Hepatocyte (in vitro differentiated cells): Measurements from ENCODE around the gene TLN1. TPM values are rescaled to one million over a fixed set of nuclear protein-coding genes. Genes with fewer than 3 reads are reported as not detected.

Experiments used
- DNase-seq: peaks from one replicate; pipeline ENCODE4 v3.0.0-alpha.2; 2016; ENCODE audit warnings: low spot score
- H2AFZ ChIP-seq: fragments of 200-600 bp; sonication (generic); 2 replicates; pipeline ENCODE4 v1.6.0; 2016; ENCODE audit warnings: antibody characterized with exemption, mild to moderate bottlenecking
- H3K27ac ChIP-seq: fragments of 200-600 bp; sonication (generic); 2 replicates; pipeline ENCODE4 v1.5.1; 2016; ENCODE audit warnings: mild to moderate bottlenecking
- H3K27me3 ChIP-seq: fragments of 200-600 bp; sonication (generic); 2 replicates; pipeline ENCODE4 v1.6.1; 2016
- H3K36me3 ChIP-seq: fragments of 200-600 bp; sonication (generic); replicated peaks from 2 replicates; pipeline ENCODE4 v1.5.1; 2016; ENCODE audit warnings: low read depth; ENCODE audit not compliant: insufficient read depth
- H3K4me1 ChIP-seq: fragments of 200-600 bp; sonication (generic); 2 replicates; pipeline ENCODE4 v1.5.1; 2016; ENCODE audit warnings: mild to moderate bottlenecking, moderate library complexity; ENCODE audit not compliant: insufficient read depth
- H3K4me2 ChIP-seq: fragments of 200-600 bp; sonication (generic); 2 replicates; pipeline ENCODE4 v1.6.0; 2016
- H3K4me3 ChIP-seq: fragments of 200-600 bp; sonication (generic); 2 replicates; pipeline ENCODE4 v1.5.1; 2016; ENCODE audit warnings: mild to moderate bottlenecking
- H3K79me2 ChIP-seq: fragments of 200-600 bp; sonication (generic); 2 replicates; pipeline ENCODE4 v1.6.0; 2017; ENCODE audit warnings: mild to moderate bottlenecking
- H3K9me2 ChIP-seq: fragments of 200-600 bp; sonication (generic); replicated peaks from 2 replicates; pipeline ENCODE4 v1.6.0; 2017; ENCODE audit warnings: mild to moderate bottlenecking; ENCODE audit not compliant: insufficient read depth
- H3K9me3 ChIP-seq: fragments of 200-600 bp; sonication (generic); 2 replicates; pipeline ENCODE4 v1.5.1; 2016; ENCODE audit warnings: low read depth, mild to moderate bottlenecking
- H4K20me1 ChIP-seq: fragments of 200-600 bp; sonication (generic); 2 replicates; pipeline ENCODE4 v1.6.0; 2016; ENCODE audit warnings: mild to moderate bottlenecking; ENCODE audit not compliant: insufficient read depth, poor library complexity, severe bottlenecking
- EZH2 ChIP-seq: fragments of 200-600 bp; sonication (generic); IDR thresholded peaks from 2 replicates; pipeline ENCODE4 v1.6.1; 2016; ENCODE audit warnings: antibody characterized with exemption, mild to moderate bottlenecking, borderline replicate concordance
- EZH2phosphoT487 ChIP-seq: fragments of 200-600 bp; sonication (generic); IDR thresholded peaks from one replicate; pipeline ENCODE4 v1.6.1; 2018; ENCODE audit warnings: antibody characterized with exemption, mild to moderate bottlenecking, low read depth, moderate library complexity; ENCODE audit not compliant: unreplicated experiment, severe bottlenecking
- WGBS: methylation state at CpG from one replicate; pipeline ENCODE4 v1.1.6; 2016; ENCODE audit warnings: low lambda C conversion rate; ENCODE audit errors: missing lambda C conversion rate; 5-methylcytosine and 5-hydroxymethylcytosine counted together
- polyA plus RNA-seq: library from polyadenylated mRNA; unstranded; fragments of >200 nt; fragmentation: Nextera tagmentation; extraction: Ambion mirVana; gene quantifications from 2 replicates; pipeline ENCODE4 v1.2.1, GENCODE V29; 2016
- total RNA-seq: library from RNA; depleted of rRNA; stranded (reverse); fragments of >200 nt; gene quantifications from 2 replicates; pipeline ENCODE4 v1.2.3, GENCODE V29; 2014
- TF ChIP-seq, protein P1 (sequence below): fragments of 200-600 bp; sonication (generic); IDR thresholded peaks from 2 replicates; pipeline ENCODE4 v1.5.1; 2016; ENCODE audit warnings: antibody characterized with exemption, mild to moderate bottlenecking; ENCODE audit not compliant: poor library complexity

TLN1 gene
- total and polyA plus RNA-seq, 2 experiments from 2014 or later = 70.5 to 113 TPM

DNA sequence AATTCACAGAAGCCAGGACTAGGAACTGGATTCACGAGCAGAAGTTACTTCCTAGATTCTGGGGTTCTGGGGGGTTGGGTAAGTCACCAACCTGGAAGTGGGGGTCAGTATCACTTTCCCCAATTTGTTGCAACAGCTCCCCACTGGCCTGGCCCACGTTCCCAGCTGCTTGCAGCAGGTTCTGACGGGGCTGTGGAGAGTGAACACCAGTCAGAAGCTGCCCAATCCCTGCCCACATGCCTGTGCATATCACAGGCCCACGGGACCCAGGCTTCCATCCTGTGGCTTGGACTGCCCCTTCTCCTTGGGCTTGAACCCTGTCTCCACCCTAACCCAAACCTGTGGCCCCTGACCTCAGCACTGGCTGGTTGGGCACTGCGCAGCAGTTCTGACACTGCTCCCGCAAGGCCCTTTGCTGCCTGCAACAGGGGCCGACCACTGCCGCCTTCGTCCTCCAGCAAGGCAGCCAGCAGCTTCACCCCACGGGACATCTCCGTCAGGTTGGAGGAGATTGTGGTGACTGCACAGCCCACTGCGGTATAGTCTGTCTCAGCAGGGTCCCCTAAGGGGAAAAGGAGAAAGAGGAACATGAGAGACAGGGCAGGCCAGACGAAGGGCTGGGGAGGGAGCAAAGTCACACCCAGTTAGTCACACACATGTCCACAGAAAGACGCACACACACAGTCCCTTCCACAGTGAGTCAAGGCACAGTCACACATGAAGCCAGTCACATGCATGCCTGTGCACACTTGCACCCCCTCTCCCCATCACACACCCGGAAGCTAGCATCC, 13.1 kb downstream of the TLN1 start:
- H3K4me2 ChIP-seq = no peak overlapping the region
- TF ChIP-seq EZH2phosphoT487 (no peak), EZH2 (no peak)
- TF ChIP-seq, protein P1, sequence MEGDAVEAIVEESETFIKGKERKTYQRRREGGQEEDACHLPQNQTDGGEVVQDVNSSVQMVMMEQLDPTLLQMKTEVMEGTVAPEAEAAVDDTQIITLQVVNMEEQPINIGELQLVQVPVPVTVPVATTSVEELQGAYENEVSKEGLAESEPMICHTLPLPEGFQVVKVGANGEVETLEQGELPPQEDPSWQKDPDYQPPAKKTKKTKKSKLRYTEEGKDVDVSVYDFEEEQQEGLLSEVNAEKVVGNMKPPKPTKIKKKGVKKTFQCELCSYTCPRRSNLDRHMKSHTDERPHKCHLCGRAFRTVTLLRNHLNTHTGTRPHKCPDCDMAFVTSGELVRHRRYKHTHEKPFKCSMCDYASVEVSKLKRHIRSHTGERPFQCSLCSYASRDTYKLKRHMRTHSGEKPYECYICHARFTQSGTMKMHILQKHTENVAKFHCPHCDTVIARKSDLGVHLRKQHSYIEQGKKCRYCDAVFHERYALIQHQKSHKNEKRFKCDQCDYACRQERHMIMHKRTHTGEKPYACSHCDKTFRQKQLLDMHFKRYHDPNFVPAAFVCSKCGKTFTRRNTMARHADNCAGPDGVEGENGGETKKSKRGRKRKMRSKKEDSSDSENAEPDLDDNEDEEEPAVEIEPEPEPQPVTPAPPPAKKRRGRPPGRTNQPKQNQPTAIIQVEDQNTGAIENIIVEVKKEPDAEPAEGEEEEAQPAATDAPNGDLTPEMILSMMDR = no peak
- WGBS = 93% methylated on average over 15 of the region's 15 CpGs
- no peak overlapping the region for H3K4me3 ChIP-seq
- no peaks in the 10 kb centered on the region for H3K27me3 ChIP-seq
- no peaks in the 10 kb centered on the region for H3K9me3 ChIP-seq
- H4K20me1 ChIP-seq = no peaks in the 10 kb centered on the region
- peaks cover 6% of the 10 kb centered on the region for H3K36me3 ChIP-seq
- H3K27ac ChIP-seq = no peak overlapping the region
- no peaks in the 10 kb centered on the region for H3K9me2 ChIP-seq
- H3K79me2 ChIP-seq = peaks cover 4% of the 10 kb centered on the region
- DNase-seq = no peak
- H3K4me1 ChIP-seq = no peaks in the 10 kb centered on the region
- H2AFZ ChIP-seq = no peak overlapping the region

DNA sequence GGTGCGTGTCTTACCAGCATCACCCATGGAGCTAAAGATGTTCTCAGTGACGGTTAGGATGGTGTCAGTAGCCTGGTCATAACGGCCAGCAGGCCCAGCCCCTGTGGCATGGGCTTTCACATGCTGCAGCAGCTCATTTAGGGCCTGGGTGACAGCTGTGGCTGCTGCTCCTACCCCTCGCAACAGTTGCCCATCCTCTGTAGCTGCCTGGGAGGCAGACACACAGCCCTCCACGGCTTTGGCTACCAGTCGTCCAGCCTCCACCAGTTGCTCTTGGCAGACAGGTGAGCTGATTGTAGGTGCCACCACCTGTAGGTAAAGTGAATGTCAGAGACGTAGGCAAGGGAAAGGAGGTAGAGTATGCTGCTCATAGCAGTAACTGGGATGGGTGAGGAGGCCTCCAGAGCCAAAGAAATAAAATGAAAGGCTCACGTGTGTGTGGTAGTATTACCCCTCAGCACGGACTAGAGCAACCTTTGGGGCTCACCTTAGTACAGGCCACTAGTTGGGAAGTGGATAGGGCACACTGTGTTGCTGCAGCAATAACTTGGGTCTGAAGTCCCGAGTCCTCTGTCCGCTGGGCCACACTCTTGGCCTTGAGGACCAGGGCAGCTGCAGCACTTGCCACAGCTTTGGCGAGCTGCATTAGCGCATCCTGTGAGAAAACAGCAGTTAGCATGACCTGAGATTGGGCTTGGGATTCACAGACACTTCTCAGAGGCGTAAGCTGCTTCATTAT, 14.7 kb downstream of the TLN1 start:
- H3K27me3 ChIP-seq = no peaks in the 10 kb centered on the region
- TF ChIP-seq, protein P1 = no peak
- TF ChIP-seq EZH2 (no peak), EZH2phosphoT487 (no peak)
- peaks cover 2% of the 10 kb centered on the region for H3K79me2 ChIP-seq
- no peak overlapping the region for H3K27ac ChIP-seq
- no peak overlapping the region for H3K4me3 ChIP-seq
- H3K4me2 ChIP-seq = no peak overlapping the region
- 94% methylated on average over 14 of the region's 14 CpGs for WGBS
- peaks cover 8% of the 10 kb centered on the region for H3K36me3 ChIP-seq
- DNase-seq = no peak
- no peaks in the 10 kb centered on the region for H3K9me3 ChIP-seq
- no peaks in the 10 kb centered on the region for H3K9me2 ChIP-seq
- H2AFZ ChIP-seq = no peak overlapping the region
- H4K20me1 ChIP-seq = no peaks in the 10 kb centered on the region
- H3K4me1 ChIP-seq = no peaks in the 10 kb centered on the region

DNA sequence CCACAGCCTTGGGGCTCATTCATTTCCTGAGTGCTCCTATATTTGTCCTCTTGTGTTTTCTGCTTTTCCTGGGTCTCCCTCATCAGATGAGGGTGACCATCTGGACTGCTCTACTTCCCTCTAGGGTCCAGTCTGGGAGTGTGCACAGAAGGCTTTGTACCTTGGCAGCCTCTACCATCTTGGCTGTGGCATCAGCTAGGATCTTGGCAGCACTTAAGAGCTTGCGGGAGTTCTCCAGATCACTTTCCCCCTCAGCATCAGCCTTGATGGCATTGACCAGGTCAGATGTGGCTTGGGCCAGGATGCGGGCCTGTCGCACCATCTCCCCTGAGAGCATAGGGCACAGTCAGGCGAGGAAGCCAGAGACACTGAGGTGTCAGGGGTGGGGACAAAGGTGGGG, 15.8 kb downstream of the TLN1 start:
- WGBS = 100% methylated on average over 4 of the region's 4 CpGs
- Histone ChIP-seq H3K27ac (no peak overlapping the region), H3K79me2 (no peaks in the 10 kb centered on the region), H3K27me3 (no peaks in the 10 kb centered on the region), H3K4me2 (no peak overlapping the region), H3K9me2 (no peaks in the 10 kb centered on the region), H3K9me3 (no peaks in the 10 kb centered on the region), H3K4me3 (no peak overlapping the region), H2AFZ (no peak overlapping the region), H3K4me1 (no peaks in the 10 kb centered on the region), H3K36me3 (peaks cover 3% of the 10 kb centered on the region), H4K20me1 (no peaks in the 10 kb centered on the region)
- TF ChIP-seq, protein P1 = no peak
- no peak for TF ChIP-seq EZH2
- no peak for TF ChIP-seq EZH2phosphoT487
- no peak for DNase-seq
